ENCODE results near the gene EEFSEC. TPM values are rescaled to one million over a fixed set of nuclear protein-coding genes. Genes with fewer than 3 reads are reported as not detected.

EEFSEC gene
- total and polyA plus RNA-seq, 8 donors: 5.9 to 9.8 (median 7.4) TPM

- Histone ChIP-seq H3K27me3 (no peaks in the 10 kb centered on the region), H3K9me3 (no peaks in the 10 kb centered on the region), H3K27ac (no peak overlapping the region), H3K4me1 (no peaks in the 10 kb centered on the region), H3K4me3 (no peak overlapping the region), H3K36me3 (no peaks in the 10 kb centered on the region)
- no peak for FAIRE-seq
- peak in 2 of 6 donors; percentile 55 to 60 for DNase-seq
- TF ChIP-seq CTCF (IDR thresholded peaks at IDR 0.05): no peak
- WGBS, 2 donors: 86 to 89% methylated on average over 18 to 21 of the region's 21 CpGs
- no peak for ATAC-seq
- intact Hi-C loops (cut with DNase I): no loop called here
Measured at GRCh38 chr3:128453501-128454309, 300.4 kb downstream of the EEFSEC start.

GRCh38 chr3:128454310-128454618, 301.0 kb downstream of the EEFSEC start:
- ATAC-seq (no peak), DNase-seq (no peak), FAIRE-seq (no peak)
- Histone ChIP-seq H3K4me1 (no peaks in the 10 kb centered on the region), H3K9me3 (no peaks in the 10 kb centered on the region), H3K27ac (no peak overlapping the region), H3K36me3 (no peaks in the 10 kb centered on the region), H3K4me3 (no peak overlapping the region), H3K27me3 (no peaks in the 10 kb centered on the region)
- no peak for TF ChIP-seq CTCF (IDR thresholded peaks at IDR 0.05)
- WGBS, 2 donors: 95 to 96% methylated on average over 2 of the region's 2 CpGs
- intact Hi-C loops (cut with DNase I): no loop called here

- ATAC-seq: no peak
- H3K4me3 ChIP-seq: no peak overlapping the region
- no peak overlapping the region for H3K27ac ChIP-seq
- no peaks in the 10 kb centered on the region for H3K4me1 ChIP-seq
- WGBS, 2 donors: 81 to 84% methylated on average over 5 of the region's 5 CpGs
- intact Hi-C loops (cut with DNase I): no loop called here
- no peaks in the 10 kb centered on the region for H3K36me3 ChIP-seq
- TF ChIP-seq CTCF (IDR thresholded peaks at IDR 0.05): no peak
- no peak for FAIRE-seq
- H3K9me3 ChIP-seq: no peaks in the 10 kb centered on the region
- H3K27me3 ChIP-seq: no peaks in the 10 kb centered on the region
- DNase-seq: no peak
Measured at GRCh38 chr3:128455116-128455515, 301.8 kb downstream of the EEFSEC start.

- no peak for FAIRE-seq
- no peaks in the 10 kb centered on the region for H3K36me3 ChIP-seq
- no peak for ATAC-seq
- no peaks in the 10 kb centered on the region for H3K4me1 ChIP-seq
- no peak overlapping the region for H3K4me3 ChIP-seq
- H3K27ac ChIP-seq: no peak overlapping the region
- DNase-seq: no peak
- intact Hi-C loops (cut with DNase I): no loop called here
- no peak for TF ChIP-seq CTCF (IDR thresholded peaks at IDR 0.05)
- H3K9me3 ChIP-seq: no peaks in the 10 kb centered on the region
- WGBS, 2 donors: 71 to 76% methylated on average over 13 to 16 of the region's 16 CpGs
- no peaks in the 10 kb centered on the region for H3K27me3 ChIP-seq
Measured at GRCh38 chr3:128455786-128456748, 302.8 kb downstream of the EEFSEC start.

Data from pancreas (tissue), 10 donors.